ENCODE results near the gene SNRPA1.

Gene SNRPA1

DNA sequence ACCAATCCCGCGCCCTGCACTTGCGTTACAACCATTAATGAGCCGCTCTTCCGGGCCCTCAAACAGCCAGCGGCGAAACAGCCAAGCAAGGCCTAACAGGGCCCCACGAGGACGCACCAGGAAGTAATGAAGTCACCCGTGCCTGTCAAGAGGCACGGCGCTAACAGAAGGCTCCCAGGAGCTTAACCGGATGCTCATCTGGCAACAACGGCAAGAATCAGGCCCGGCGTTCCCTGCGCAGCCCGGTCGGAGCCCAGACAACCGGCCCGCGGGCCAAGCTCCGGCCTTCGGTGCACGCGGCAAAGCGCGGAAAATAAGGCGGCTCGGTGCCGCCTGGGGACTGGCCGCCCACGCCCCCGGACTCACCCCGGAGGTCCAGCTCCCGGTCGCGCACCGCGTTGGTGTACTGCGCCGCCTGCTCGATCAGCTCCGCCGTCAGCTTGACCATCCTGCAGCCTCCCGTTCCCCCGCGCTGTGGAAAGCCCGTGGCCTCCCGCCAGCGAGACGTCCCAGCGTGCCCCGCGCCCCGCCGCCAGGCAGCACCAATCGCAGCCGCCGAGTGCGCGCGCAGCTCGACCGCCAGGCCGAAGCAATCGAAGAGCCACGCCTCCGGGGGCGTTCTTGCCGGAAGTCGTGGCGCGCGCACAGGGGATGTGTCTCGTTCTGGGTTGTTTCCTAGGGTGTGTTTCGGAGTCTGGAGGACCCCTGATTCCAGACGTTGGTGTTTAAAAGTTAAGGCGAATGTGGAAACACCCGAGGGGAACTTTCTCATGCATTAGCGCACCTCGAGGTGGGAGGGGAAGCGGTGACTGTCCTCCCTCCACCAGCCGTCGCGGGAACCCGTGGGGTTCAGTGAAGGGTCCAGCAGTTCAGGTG is at the start of gene SNRPA1:
Gene SNRPA1 (minus strand): TSS at position 518 of the 876 bp plus-strand sequence. CDS start 70 bp downstream, at position 448.
- Histone ChIP-seq H3K9me3 (ENCODE audit: insufficient read depth, low read length) (peaks cover 7% of the 10 kb centered on the region; the same call in 1 of the 2 replicates), H3K27me3 (ENCODE audit: low read length) (no peaks in the 10 kb centered on the region), H3K27ac (ENCODE audit: low read depth, low read length) (peak within 1 kb of the TSS; percentile 82), H3K9ac (ENCODE audit: low read length) (peak within 1 kb of the TSS; percentile 89), H3F3A (ENCODE audit: insufficient read depth) (peaks cover 29% of the 10 kb centered on the region), H3K79me2 (ENCODE audit: insufficient read depth, low read length) (peaks cover 51% of the 10 kb centered on the region), H3K4me2 (ENCODE audit: low read depth, low read length, poor library complexity, severe bottlenecking) (peak within 1 kb of the TSS; percentile 97), H3K36me3 (ENCODE audit: low read length) (peaks cover 18% of the 10 kb centered on the region), H3K9me2 (replicated peaks; ENCODE audit: insufficient read depth, low read length) (no peaks in the 10 kb centered on the region), H3K4me3 (ENCODE audit: insufficient read depth, low read length, poor library complexity, severe bottlenecking) (peak within 1 kb of the TSS; percentile 90), H2AFZ (ENCODE audit: low read depth, low read length, severe bottlenecking) (peak within 1 kb of the TSS; percentile 89), H4K20me1 (ENCODE audit: low read depth, low read length) (peaks cover 24% of the 10 kb centered on the region)
- TF ChIP-seq CTCF (IDR thresholded peaks at IDR 0.05; ENCODE audit: insufficient read depth, low read length, poor library complexity, severe bottlenecking) (no peak), EZH2phosphoT487 (conservative IDR thresholded peaks at IDR 0.05; ENCODE audit: low read length) (no peak)

DNA sequence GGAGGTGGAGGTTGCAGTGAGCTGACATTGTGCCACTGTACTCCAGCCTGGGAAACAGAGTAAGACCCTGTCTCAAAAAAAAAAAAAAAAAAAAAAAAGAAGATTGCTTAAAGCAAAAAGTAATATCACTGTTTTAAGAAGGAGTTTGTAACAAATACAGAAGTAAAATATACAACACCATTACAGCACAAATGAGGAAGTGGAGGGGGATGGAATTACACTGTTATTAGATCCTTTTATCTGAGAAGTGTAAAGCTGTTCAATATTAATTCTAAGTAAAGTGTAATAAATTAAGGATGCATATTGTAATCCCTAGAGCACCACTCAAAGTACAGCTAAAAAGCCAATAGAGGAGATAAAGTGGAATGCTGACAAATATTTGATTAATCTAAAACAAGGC is 47.0 kb upstream of the SNRPA1 start:
- TF ChIP-seq EZH2phosphoT487 (conservative IDR thresholded peaks at IDR 0.05; ENCODE audit: low read length) (no peak), CTCF (IDR thresholded peaks at IDR 0.05; ENCODE audit: insufficient read depth, low read length, poor library complexity, severe bottlenecking) (no peak)
- Histone ChIP-seq H3F3A (ENCODE audit: insufficient read depth) (no peaks in the 10 kb centered on the region), H3K9me3 (ENCODE audit: insufficient read depth, low read length) (no peaks in the 10 kb centered on the region), H3K4me2 (ENCODE audit: low read depth, low read length, poor library complexity, severe bottlenecking) (no peak overlapping the region), H3K36me3 (ENCODE audit: low read length) (no peaks in the 10 kb centered on the region), H2AFZ (ENCODE audit: low read depth, low read length, severe bottlenecking) (no peak overlapping the region), H3K4me3 (ENCODE audit: insufficient read depth, low read length, poor library complexity, severe bottlenecking) (no peak overlapping the region), H3K9me2 (replicated peaks; ENCODE audit: insufficient read depth, low read length) (no peaks in the 10 kb centered on the region), H3K79me2 (ENCODE audit: insufficient read depth, low read length) (no peaks in the 10 kb centered on the region), H4K20me1 (ENCODE audit: low read depth, low read length) (no peaks in the 10 kb centered on the region), H3K9ac (ENCODE audit: low read length) (no peak overlapping the region), H3K27ac (ENCODE audit: low read depth, low read length) (no peak overlapping the region), H3K27me3 (ENCODE audit: low read length) (peaks cover 8% of the 10 kb centered on the region; the same call in 1 of the 2 replicates)

DNA sequence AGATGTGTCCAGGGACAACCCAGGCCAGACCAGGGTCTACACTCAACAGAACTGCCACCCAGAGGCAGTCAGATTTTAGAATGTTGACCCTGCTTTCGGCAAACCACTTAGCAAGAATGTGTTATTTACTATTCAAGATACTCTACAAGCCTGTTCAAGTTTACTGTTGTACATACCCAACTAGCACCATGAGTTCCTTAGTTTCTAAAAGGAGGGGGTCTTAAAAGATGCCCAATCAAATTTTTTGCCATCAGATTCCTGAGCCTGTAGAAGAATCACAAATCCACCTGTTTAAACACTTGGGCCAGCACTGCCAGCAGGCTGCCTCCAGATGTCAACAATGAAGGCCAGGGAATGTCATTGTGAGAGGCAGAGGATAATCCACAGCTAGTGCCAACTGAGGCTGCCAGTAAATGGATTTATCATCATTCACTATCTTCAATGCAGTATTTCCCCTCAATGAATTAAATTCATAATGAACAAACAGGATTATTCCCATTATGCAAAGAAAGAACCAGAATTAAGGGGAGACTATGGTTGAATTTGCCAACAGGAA is 43.5 kb upstream of the SNRPA1 start:
- TF ChIP-seq CTCF (IDR thresholded peaks at IDR 0.05; ENCODE audit: insufficient read depth, low read length, poor library complexity, severe bottlenecking): no peak
- TF ChIP-seq EZH2phosphoT487 (conservative IDR thresholded peaks at IDR 0.05; ENCODE audit: low read length): no peak
- no peak overlapping the region for H2AFZ ChIP-seq (ENCODE audit: low read depth, low read length, severe bottlenecking)
- H3K9me3 ChIP-seq (ENCODE audit: insufficient read depth, low read length): peaks cover 9% of the 10 kb centered on the region; the same call in 1 of the 2 replicates
- H3K27me3 ChIP-seq (ENCODE audit: low read length): 0 out of 2 replicates have a peak, but pooled peaks cover 8% of the 10 kb centered on the region
- H3K36me3 ChIP-seq (ENCODE audit: low read length): no peaks in the 10 kb centered on the region; the same call in 1 of the 2 replicates
- H3K27ac ChIP-seq (ENCODE audit: low read depth, low read length): no peak overlapping the region
- no peak overlapping the region for H3K9ac ChIP-seq (ENCODE audit: low read length)
- no peak overlapping the region for H3K4me3 ChIP-seq (ENCODE audit: insufficient read depth, low read length, poor library complexity, severe bottlenecking)
- no peaks in the 10 kb centered on the region for H3K79me2 ChIP-seq (ENCODE audit: insufficient read depth, low read length)
- no peaks in the 10 kb centered on the region for H4K20me1 ChIP-seq (ENCODE audit: low read depth, low read length)
- H3K9me2 ChIP-seq (replicated peaks; ENCODE audit: insufficient read depth, low read length): no peaks in the 10 kb centered on the region
- H3K4me2 ChIP-seq (ENCODE audit: low read depth, low read length, poor library complexity, severe bottlenecking): no peak overlapping the region
- peaks cover 9% of the 10 kb centered on the region for H3F3A ChIP-seq (ENCODE audit: insufficient read depth)
